GM15510 (cell line): Measurements from ENCODE around the gene CACNA1E.

Source experiments
- POLR2A ChIP-seq: IDR thresholded peaks from 3 replicates; pipeline ENCODE4 v1.6.1; 2011; ENCODE audit warnings: borderline replicate concordance; ENCODE audit not compliant: insufficient read length; ENCODE audit errors: extremely low read depth

Gene CACNA1E

GRCh38 chr1:181531441-181531840 lies 48.1 kb downstream of the CACNA1E start:
- TF ChIP-seq POLR2A: no peak

- no peak for TF ChIP-seq POLR2A
Measured at GRCh38 chr1:181531951-181532600, 48.8 kb downstream of the CACNA1E start.

DNA sequence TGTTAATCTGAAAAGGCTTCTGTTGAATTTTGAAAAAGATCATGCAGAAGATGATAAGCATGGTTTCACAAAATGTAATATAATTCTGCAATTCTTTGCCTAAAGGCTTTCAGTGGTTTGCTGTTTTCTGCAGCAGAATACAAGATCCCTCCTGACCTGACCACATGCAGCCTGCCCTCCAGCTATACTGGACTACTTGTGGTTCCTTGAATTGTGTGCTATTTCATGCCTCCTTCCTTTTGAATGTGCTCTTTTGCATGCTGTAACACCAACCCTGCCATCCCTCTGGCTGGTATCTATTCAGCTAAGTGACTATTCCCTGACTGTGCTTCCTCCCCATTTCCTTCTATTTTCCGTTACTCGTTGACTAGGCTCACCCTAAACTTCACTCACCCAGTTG lies 55.5 kb downstream of the CACNA1E start:
- no peak for TF ChIP-seq POLR2A

DNA sequence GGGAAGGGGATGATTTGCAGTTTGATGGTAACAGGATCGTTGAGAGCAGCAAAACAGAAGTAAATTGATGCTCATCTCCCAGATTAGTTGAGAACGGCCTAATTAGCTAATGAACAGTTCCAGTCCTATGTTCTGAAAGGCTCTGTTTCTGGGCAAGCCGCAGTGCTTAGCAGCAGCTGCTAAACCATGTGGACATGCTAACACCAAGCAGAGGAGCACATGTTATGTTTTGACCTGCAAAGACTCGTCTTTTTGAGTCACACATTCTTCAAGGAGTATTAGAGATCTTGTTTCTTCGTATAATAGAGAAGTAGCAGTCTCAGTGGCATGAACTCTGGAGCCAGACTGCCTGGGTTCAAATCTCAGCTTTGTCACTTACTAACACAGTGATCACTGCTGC lies 58.1 kb downstream of the CACNA1E start:
- no peak for TF ChIP-seq POLR2A

DNA sequence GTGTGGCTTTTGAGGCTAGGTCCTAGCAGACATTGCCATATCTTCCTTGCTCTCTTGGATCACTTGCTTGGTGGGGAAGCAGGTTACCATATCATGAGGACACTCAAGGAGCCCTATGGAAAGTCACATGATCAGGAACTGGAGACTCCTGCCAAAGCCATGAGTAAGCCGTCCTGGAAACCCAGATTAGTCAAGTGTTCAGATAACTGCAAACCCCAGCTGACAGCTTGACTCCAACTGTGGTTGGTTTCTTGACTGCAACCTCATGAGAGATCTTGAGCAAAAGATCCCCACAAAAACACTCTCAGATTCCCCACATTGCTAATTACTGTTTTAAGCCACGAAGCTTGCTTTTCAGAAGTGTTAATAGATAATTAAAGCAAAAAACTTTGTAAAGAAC lies 58.6 kb downstream of the CACNA1E start:
- no peak for TF ChIP-seq POLR2A

- TF ChIP-seq POLR2A: no peak
Measured at GRCh38 chr1:181545395-181545794, 62.1 kb downstream of the CACNA1E start.

- no peak for TF ChIP-seq POLR2A
Measured at GRCh38 chr1:181548497-181548896, 65.2 kb downstream of the CACNA1E start.

DNA sequence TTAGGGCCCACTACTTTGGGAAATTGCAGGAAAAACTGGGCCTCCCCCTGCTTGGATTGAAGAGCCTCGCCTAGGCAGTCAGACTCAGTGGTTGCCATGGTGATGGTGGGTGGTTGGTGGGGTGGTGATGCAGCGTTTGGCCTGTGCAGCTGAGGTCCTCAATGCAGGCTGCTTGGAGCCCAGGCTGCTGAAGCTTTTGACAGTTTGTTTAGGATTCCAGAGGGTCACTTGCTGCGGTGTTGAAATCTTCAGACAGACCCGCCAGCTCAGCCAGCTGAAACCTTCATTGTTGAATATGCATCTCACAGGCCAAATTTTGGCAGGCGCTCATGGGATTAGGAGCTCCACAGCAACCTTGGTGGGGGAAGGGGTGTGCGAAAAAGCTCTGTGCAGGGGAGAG lies 67.9 kb downstream of the CACNA1E start:
- no peak for TF ChIP-seq POLR2A

DNA sequence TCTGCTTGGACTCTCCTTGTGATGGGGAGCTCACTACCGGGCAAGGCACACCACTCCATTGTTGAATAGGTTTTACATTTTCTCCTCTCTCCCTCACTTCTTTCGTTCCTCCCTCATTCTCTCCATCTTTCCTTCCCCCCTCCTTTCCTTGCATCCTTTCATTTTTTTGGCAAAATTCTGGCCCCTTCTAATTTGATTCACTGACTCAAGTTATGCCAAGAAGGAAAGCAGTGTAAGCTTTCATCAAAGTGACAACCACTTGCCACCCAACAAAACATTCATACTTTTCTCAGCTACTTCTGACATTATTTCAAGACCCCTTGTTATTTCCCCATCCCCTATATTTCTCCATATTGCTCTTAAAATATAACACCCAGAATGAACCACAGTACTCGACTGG lies 68.4 kb downstream of the CACNA1E start:
- no peak for TF ChIP-seq POLR2A

DNA sequence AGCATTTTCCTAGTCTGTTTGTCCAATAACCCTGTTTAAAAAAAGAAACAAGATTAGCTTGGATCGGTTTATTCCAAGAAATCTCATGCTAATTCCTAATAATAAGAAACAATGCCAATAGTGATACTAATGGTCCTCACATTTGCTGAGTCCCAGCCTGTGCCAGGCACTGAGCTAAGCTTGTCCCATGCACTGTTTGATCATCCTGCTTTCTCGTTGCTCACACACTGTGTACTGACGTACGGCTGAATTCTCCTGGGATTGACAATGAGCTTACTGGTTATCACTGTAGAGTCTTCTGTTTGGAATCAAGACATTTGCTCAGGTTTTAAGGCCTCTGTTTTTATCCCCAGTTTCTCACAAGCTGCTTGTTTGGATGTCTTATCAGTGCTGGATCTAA lies 71.1 kb downstream of the CACNA1E start:
- no peak for TF ChIP-seq POLR2A

- no peak for TF ChIP-seq POLR2A
Measured at GRCh38 chr1:181556631-181557030, 73.3 kb downstream of the CACNA1E start.

GRCh38 chr1:181557313-181557712 lies 74.0 kb downstream of the CACNA1E start:
- TF ChIP-seq POLR2A: no peak

- TF ChIP-seq POLR2A: no peak
Measured at GRCh38 chr1:181558416-181558815, 75.1 kb downstream of the CACNA1E start.

- no peak for TF ChIP-seq POLR2A
Measured at GRCh38 chr1:181559142-181559541, 75.8 kb downstream of the CACNA1E start.

- TF ChIP-seq POLR2A: no peak
Measured at GRCh38 chr1:181562395-181562794, 79.1 kb downstream of the CACNA1E start.

- no peak for TF ChIP-seq POLR2A
Measured at GRCh38 chr1:181568736-181569135, 85.4 kb downstream of the CACNA1E start.

GRCh38 chr1:181577475-181577874 lies 94.2 kb downstream of the CACNA1E start:
- TF ChIP-seq POLR2A: no peak
